Measurements from ENCODE around the gene HNRNPAB.
"Not testable (repeated sequence)": the region's sequence is repeated elsewhere in the genome, so short reads cannot be mapped to it uniquely, and the experiment has no call there.

The HNRNPAB gene

GRCh38 chr5:178247481-178248456, 43.4 kb downstream of the HNRNPAB start:
- peak; percentile 55 for DNase-seq

GRCh38 chr5:178248750-178249149, 44.4 kb downstream of the HNRNPAB start:
- no peak for DNase-seq

- no peak for DNase-seq
Observed at GRCh38 chr5:178249191-178249989, 45.1 kb downstream of the HNRNPAB start.

GRCh38 chr5:178250263-178250662, 45.9 kb downstream of the HNRNPAB start:
- DNase-seq, result no peak

GRCh38 chr5:178252258-178252657, 47.9 kb downstream of the HNRNPAB start:
- DNase-seq, result no peak

- not testable (repeated sequence) for DNase-seq
Observed at GRCh38 chr5:178253632-178254031, 49.3 kb downstream of the HNRNPAB start.

GRCh38 chr5:178256746-178257145, 52.4 kb downstream of the HNRNPAB start:
- DNase-seq, result no peak

GRCh38 chr5:178257650-178258049, 53.3 kb downstream of the HNRNPAB start:
- no peak for DNase-seq

GRCh38 chr5:178259623-178260536, 55.5 kb downstream of the HNRNPAB start:
- DNase-seq, result no peak
